ENCODE measurements around the gene HSD17B8.

The HSD17B8 gene

GRCh38 chr6:33204415-33205190 is at the start of gene HSD17B8:
Gene HSD17B8 (plus strand): TSS chr6:33204655. CDS start chr6:33204669, 14 bp downstream.
- DNase-seq (ENCODE audit: low read depth in 2 of 2) = peak; percentile 84 to 93

GRCh38 chr6:33156561-33156960 is 47.9 kb upstream of the HSD17B8 start:
- DNase-seq (ENCODE audit: low read depth in 2 of 2) = no peak

GRCh38 chr6:33156964-33157363 is 47.5 kb upstream of the HSD17B8 start:
- DNase-seq (ENCODE audit: low read depth in 2 of 2) = no peak

DNA sequence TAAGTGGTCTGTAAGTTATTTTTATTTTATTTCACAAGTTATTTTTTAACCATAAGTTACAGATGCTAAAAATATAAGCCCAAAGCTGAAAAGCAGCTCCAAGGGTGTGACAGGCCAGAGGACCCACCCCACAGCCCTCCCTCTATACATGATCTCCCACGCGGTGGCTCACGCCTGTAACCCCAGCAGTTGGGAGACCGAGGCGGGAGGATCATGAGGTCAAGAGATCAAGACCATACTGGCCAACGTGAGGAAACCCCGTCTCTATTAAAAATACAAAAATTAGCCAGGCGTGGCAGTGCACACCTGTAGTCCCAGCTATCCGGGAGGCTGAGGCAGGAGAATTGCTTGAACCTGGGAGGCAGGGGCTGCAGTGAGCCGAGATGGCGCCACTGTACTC is 44.4 kb upstream of the HSD17B8 start:
- DNase-seq (ENCODE audit: low read depth in 2 of 2) = no peak

DNA sequence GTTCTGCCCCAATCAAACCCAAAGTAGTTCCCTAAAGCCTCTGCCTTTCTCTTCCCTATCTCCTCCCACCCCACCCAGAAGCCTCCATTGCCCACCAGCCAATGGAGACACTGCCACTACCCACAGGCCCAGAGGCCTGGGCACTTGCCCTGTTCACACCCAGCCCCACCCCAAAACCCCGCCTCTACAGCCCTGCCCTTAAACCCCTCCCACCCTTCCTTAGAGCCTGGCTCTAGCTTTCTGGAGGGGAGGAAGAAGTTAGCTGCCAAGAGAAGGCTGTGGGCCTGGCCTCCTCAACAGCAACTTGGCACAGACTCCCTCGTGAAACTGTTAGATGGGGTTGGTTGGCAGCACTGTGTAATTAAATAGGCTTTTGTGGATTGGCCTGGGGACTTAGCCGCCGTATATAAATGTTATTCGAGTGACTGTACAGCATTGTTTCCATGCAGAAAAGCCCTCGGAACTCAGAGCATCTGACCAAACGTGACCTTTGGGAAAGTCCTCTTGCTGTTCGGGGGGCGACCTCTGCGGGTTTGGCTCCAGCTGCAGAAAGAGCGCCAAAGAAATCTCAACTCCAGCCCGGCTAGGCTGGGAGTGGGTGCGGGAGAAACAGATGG is 43.6 kb upstream of the HSD17B8 start:
- DNase-seq (ENCODE audit: low read depth in 2 of 2) = no peak

DNA sequence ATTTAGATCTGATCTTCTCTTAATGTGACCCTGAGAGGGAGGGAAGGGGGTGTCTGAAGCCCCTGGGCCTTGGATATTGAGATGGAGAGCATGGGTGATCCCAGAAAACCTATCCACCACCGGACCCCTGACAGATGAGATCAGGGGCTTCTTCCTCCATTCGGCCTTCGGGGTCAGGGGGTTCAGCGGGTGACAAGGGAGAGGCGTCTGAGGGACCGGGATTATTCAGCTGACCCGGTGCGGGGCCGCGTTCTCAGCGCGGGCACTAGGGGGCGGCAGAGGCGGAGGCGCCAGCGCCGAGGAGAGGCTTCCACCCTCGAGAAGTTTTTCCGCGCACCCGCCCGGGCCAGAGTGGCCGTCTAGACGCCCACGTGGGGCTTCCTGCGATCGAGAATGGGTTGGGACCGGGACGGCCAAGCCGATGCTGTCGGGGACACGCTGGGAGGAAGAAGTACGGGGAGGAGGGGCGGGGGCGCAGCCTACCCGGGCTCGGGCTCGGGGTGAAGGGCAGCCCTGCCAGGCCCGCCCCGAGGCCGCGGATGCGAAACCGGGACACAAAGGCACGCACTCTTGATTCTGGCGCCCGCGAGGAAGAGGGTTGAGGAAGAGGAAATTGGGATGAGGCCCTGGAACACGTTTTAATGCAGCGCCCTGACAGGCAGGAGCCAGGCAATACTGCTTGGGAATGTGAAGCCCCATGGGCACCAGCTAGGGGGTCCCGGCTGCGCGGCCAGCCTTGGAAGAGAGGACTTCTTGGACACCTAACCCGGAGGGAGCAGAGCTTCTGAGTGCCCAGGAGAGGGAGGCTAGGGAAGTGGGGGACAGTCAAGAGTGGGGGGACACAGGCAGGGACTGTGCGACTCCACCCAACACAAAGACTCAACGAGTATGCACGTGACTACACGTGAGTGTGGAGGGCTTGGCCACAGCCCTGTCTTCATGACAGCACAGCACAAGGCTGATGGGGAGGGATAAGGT is 42.8 kb upstream of the HSD17B8 start:
- DNase-seq (ENCODE audit: low read depth in 2 of 2) = peak; percentile 68 to 84

- no peak for DNase-seq (ENCODE audit: low read depth in 2 of 2)
Measured at GRCh38 chr6:33163540-33163939, 40.9 kb upstream of the HSD17B8 start.

DNA sequence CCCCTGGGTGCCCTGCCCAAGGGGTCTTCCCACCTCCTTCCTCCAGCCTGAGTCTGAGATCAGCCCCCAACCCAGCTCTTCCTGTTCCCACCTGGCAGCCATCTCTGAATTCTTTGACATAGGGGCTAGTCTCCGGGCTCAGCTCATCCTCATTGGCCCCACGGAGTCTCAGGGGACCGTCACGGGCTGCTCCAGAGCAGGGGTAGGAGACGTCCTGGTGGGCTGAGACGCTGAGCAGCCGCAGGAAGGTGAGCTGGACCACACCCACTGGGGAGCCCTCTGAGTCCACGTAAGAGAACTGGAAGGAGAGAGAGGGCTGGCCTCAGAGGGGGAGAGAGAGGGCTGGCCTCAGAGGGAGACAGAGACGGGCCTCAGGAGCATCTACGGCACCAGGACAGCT is 40.3 kb upstream of the HSD17B8 start:
- no peak for DNase-seq (ENCODE audit: low read depth in 2 of 2)

DNA sequence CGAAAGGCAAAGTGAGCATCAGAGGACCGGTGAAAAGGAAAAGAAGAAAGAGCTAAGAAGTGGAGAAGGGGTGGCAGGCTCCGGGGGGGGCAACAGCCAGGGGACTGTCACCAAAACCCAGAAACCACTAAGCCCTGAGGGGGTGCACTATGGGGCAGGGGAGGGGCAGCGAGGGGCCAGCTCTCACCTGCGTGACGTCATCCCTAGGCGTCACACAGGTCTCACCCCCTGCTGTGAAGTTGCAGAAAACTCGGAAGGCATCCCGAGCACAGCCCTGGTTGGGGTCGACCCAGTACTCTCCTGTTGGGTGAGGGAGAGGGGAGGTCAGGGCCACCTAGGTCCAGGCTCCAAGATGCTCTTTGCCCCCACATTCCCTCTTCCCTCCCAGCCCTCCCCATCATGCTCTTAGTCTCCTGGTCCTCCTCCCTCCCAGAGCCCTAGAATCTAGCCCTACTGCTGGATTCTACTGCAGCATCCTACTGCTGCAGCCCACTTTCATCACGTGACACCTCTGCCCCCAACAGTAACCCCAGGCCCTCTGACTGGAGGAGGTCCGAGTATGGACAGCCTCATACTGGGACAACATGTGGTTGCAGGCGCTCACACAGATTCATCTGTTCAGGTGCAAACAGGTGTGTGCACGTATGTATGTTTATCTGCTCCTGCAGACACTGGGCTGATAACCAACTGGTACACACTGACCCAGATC is 39.6 kb upstream of the HSD17B8 start:
- no peak for DNase-seq (ENCODE audit: low read depth in 2 of 2)

DNA sequence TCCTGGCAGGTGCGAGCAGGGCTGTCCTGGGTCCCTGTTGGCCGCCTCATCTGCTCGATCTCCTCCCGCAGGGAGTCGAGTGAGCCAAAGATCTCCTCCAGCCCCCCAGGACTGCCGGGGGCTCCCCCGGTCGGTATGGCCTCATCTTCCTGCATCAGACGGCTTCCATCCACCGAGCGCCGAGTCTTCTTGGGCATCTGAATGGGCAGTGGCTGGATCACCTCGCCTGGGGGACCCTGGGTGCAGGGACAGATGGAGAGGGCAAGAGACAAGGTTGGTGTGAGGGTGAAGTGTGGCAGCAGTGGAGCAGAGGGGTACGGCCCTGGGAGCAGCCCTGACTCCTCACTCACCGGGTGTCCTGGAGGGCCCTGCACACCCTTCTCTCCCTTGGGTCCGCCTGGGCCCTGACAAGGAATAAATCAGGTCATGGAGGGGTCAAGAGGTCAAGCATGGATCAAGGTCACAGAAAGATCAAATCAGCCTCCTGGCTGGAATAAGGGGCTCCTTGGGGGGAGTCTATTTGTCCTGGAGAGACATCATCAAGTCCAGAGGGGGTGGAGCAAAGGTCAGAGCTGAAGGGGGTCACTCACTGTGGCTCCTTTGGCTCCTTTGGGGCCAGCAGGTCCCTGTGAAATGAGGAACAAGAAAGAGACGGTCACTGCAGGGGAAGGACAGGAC is 38.7 kb upstream of the HSD17B8 start:
- no peak for DNase-seq (ENCODE audit: low read depth in 2 of 2)

DNA sequence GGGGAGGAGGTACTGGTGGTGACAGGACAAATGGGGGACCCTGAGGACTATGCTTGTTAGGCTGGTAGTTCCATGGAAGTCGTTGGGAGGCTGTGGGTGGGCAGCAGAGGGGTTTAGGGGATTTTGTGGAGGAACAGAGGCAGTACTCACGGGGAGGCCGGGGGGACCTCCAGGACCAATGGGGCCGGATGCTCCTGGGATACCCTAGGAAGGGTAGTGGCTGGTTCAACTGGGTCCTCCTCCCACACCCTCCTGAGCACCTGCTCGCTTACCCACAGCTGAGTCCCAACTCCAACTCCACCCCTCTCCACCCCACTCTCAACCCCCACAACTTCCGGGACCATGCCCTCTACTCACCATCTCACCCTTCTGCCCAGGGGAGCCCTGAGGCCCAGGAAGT is 38.1 kb upstream of the HSD17B8 start:
- DNase-seq (ENCODE audit: low read depth in 2 of 2) = no peak

DNA sequence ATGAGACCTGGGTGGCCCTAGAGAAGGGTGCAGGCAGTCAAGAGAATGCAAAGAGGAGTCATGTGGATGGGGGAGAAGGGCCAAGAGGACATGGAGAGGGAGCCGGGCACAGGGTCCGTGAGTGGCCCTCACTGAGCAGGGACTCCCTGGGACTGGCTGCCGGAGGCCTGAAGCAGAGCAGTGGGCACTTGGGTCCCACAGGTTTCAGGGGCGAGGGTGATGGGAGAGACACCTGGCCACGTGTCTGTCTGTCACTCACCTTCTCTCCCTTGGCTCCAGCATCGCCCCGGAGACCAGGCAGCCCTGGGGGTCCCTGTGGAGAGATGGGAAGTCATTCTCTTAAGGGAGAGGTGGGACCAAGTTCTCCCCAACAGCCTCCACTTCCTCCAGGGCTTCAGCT is 37.6 kb upstream of the HSD17B8 start:
- DNase-seq (ENCODE audit: low read depth in 2 of 2) = no peak

- DNase-seq (ENCODE audit: low read depth in 2 of 2) = no peak
Measured at GRCh38 chr6:33167374-33168283, 36.8 kb upstream of the HSD17B8 start.

DNA sequence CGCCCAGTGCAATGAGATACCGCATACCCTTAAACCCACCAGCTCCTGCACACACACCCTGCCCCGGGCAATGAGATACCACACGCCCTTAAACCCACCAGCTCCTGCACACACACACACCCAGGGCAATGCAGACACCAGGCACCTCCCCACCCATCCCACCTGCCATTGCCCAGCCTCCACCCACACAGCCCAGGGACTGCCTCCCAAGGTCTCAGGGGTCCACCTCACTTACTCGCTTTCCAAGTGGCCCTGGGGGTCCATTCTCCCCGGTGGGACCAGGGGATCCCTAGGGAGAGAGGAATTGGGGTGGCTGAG is 36.2 kb upstream of the HSD17B8 start:
- DNase-seq (ENCODE audit: low read depth in 2 of 2) = no peak

- DNase-seq (ENCODE audit: low read depth in 2 of 2) = no peak
Measured at GRCh38 chr6:33168639-33169038, 35.8 kb upstream of the HSD17B8 start.

GRCh38 chr6:33169291-33170175 is 34.9 kb upstream of the HSD17B8 start:
- DNase-seq (ENCODE audit: low read depth in 2 of 2) = no peak

- DNase-seq (ENCODE audit: low read depth in 2 of 2) = no peak
Measured at GRCh38 chr6:33170176-33171015, 34.1 kb upstream of the HSD17B8 start.

Data from activated CD4-positive, alpha-beta T cell treated with anti-CD3 and anti-CD28 coated beads for 24 hours (primary cell).